HTERT RPE-1 (cell line): ENCODE measurements around the gene USP17L27.
"Not testable (repeated sequence)": the region's sequence is repeated elsewhere in the genome, so short reads cannot be mapped to it uniquely, and the experiment has no call there.

Experiments used
- in situ Hi-C: fragments of 300-500 bp; cut with MboI; formaldehyde crosslinking; loops from 4 replicates; pipeline ENCODE4 v1.14.3; 2020; ENCODE audit warnings: low sequenced_read_pairs

USP17L27 gene, protein sequence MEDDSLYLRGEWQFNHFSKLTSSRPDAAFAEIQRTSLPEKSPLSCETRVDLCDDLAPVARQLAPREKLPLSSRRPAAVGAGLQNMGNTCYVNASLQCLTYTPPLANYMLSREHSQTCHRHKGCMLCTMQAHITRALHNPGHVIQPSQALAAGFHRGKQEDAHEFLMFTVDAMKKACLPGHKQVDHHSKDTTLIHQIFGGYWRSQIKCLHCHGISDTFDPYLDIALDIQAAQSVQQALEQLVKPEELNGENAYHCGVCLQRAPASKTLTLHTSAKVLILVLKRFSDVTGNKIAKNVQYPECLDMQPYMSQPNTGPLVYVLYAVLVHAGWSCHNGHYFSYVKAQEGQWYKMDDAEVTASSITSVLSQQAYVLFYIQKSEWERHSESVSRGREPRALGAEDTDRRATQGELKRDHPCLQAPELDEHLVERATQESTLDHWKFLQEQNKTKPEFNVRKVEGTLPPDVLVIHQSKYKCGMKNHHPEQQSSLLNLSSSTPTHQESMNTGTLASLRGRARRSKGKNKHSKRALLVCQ

DNA sequence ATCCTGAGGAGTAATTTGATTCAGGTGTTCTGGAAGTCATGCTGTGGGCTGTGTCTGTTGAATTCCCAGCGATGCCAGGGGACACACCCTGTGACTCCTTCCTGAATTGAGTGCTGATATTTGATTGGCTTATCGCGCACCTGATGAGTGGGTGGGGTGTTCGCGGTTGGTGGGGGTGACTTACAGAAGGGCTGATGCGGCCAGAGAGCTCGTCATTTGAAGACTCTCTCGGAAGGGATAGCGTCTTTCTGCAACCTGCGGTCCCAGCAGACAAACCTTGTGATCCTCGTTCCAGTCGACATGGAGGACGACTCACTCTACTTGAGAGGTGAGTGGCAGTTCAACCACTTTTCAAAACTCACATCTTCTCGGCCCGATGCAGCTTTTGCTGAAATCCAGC, at the start of gene USP17L27:
USP17L27 (plus strand) TSS at position 301 of the 400 bp plus-strand sequence; CDS start at position 301, 0 bp downstream.
- in situ Hi-C loops: not testable (repeated sequence)

DNA sequence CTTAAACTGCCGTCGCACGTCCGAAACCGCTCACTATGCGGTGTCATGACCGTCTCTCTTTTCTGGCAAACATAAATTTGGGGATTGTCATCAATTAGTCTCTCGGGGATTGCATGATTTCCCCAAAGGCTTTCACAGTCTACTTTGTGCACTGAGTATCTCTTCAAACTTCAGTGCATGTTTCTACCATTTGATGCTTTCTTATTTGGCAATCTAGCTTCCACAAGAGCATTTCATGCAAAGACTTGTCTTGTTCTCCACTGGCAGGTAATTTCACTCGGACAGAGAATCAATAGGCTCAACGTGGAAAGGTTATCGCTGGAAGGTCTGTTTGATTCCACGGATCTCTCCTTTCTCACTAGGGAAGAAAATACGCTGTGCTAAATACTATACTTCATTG, 19.8 kb upstream of the USP17L27 start:
- in situ Hi-C loops: not testable (repeated sequence)

DNA sequence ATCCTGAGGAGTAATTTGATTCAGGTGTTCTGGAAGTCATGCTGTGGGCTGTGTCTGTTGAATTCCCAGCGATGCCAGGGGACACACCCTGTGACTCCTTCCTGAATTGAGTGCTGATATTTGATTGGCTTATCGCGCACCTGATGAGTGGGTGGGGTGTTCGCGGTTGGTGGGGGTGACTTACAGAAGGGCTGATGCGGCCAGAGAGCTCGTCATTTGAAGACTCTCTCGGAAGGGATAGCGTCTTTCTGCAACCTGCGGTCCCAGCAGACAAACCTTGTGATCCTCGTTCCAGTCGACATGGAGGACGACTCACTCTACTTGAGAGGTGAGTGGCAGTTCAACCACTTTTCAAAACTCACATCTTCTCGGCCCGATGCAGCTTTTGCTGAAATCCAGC, 19.1 kb upstream of the USP17L27 start, which contains the start of gene USP17L24:
USP17L24 (plus strand) TSS at position 301 of the 400 bp plus-strand sequence; CDS start at position 301, 0 bp downstream.
- in situ Hi-C loops: not testable (repeated sequence)

GRCh38 chr4:9329611-9330010, 14.3 kb upstream of the USP17L27 start, which contains the start of gene USP17L25:
Gene USP17L25, plus strand, starts transcription at chr4:9329911. Its CDS starts 0 bp downstream, at chr4:9329911.
- in situ Hi-C loops: not testable (repeated sequence)

- in situ Hi-C loops: not testable (repeated sequence)
Observed at GRCh38 chr4:9334358-9334757, 9.6 kb upstream of the USP17L27 start, which contains the start of gene USP17L26. Gene USP17L26, plus strand, starts transcription at chr4:9334658. Its CDS starts 0 bp downstream, at chr4:9334658.

- in situ Hi-C loops: not testable (repeated sequence)
Observed at GRCh38 chr4:9339103-9339502, 4.8 kb upstream of the USP17L27 start, which contains the start of gene USP17L5. Gene USP17L5, plus strand, starts transcription at chr4:9339403. Its CDS starts 0 bp downstream, at chr4:9339403.

DNA sequence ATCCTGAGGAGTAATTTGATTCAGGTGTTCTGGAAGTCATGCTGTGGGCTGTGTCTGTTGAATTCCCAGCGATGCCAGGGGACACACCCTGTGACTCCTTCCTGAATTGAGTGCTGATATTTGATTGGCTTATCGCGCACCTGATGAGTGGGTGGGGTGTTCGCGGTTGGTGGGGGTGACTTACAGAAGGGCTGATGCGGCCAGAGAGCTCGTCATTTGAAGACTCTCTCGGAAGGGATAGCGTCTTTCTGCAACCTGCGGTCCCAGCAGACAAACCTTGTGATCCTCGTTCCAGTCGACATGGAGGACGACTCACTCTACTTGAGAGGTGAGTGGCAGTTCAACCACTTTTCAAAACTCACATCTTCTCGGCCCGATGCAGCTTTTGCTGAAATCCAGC, 4.6 kb downstream of the USP17L27 start, which contains the start of gene USP17L28:
USP17L28 (plus strand) TSS at position 301 of the 400 bp plus-strand sequence; CDS start at position 301, 0 bp downstream.
- in situ Hi-C loops: not testable (repeated sequence)

GRCh38 chr4:9350866-9351265, 6.9 kb downstream of the USP17L27 start:
- in situ Hi-C loops: not testable (repeated sequence)

- in situ Hi-C loops: not testable (repeated sequence)
Observed at GRCh38 chr4:9353338-9353737, 9.4 kb downstream of the USP17L27 start, which contains the start of gene USP17L29. Gene USP17L29, plus strand, starts transcription at chr4:9353638. Its CDS starts 0 bp downstream, at chr4:9353638.

GRCh38 chr4:9362829-9363228, 18.9 kb downstream of the USP17L27 start, which contains the start of gene USP17L30:
Gene USP17L30, plus strand, starts transcription at chr4:9363129. Its CDS starts 0 bp downstream, at chr4:9363129.
- in situ Hi-C loops: not testable (repeated sequence)

DNA sequence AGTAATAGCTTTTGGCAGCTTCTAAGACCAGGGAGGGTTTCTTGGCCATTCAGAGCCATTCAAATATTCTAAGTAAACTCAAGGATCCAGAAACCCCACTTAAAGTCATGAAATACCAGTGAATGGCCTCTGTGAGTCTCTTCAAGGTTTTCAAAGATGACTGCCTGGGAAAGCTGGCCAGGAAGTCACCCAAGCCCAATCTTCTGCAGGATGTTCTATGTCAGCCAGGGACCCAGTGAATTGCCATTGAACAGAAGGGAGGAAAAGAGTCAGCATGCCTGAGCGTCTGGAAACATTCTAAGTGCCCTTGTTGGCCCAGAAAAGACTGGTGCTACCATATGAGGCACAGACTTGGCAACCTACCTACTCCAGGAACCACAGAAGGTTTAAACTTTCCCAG, 35.9 kb downstream of the USP17L27 start:
- in situ Hi-C loops: not testable (repeated sequence)

GRCh38 chr4:9381012-9381534, 37.1 kb downstream of the USP17L27 start:
- in situ Hi-C loops: not testable (repeated sequence)

DNA sequence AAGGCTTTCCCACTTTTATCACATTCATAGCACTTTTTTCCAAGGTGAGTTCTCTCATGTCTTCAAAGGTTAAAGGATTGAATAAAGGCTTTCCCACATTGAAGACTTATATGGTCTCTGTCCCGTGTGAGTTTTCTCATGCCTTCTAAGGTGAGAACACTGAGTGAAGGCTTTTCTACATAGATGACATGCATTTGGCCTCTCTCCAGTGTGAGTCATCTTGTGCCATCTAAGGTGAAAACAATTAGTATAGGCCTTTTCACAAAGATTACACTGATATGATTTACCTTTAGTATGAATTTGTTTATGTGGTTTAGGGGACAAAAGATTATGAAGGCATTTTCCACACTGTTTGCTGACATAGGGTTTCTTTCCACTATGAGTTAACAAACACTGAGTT, 40.2 kb downstream of the USP17L27 start:
- in situ Hi-C loops: no loop called here

GRCh38 chr4:9389001-9389400, 45.1 kb downstream of the USP17L27 start:
- in situ Hi-C loops: not testable (repeated sequence)
